ENCODE data around the gene USP43. TPM values are rescaled to one million over a fixed set of nuclear protein-coding genes. Genes with fewer than 3 reads are reported as not detected.

The USP43 gene
- total RNA-seq, 1 donor from 2014 or later: 3.8 TPM

- H3K27me3 Mint-ChIP-seq (ENCODE audit: unreplicated experiment): no peaks in the 10 kb centered on the region
- H3K36me3 Mint-ChIP-seq (ENCODE audit: unreplicated experiment): peaks cover 2% of the 10 kb centered on the region
- no peak for TF ChIP-seq CTCF (IDR thresholded peaks at IDR 0.05)
- no peaks in the 10 kb centered on the region for H3K4me1 Mint-ChIP-seq (ENCODE audit: unreplicated experiment)
- H3K9me3 Mint-ChIP-seq (ENCODE audit: unreplicated experiment): peaks cover 2% of the 10 kb centered on the region
- no peak for DNase-seq (ENCODE audit: extremely low spot score, unreplicated experiment)
- no peak overlapping the region for H3K27ac Mint-ChIP-seq (ENCODE audit: unreplicated experiment)
- H3K4me3 Mint-ChIP-seq (ENCODE audit: unreplicated experiment): no peak overlapping the region
Observed at GRCh38 chr17:9702914-9703780, 57.8 kb downstream of the USP43 start.

- Mint-ChIP-seq H3K36me3 (ENCODE audit: unreplicated experiment) (no peaks in the 10 kb centered on the region), H3K4me1 (ENCODE audit: unreplicated experiment) (no peaks in the 10 kb centered on the region), H3K27me3 (ENCODE audit: unreplicated experiment) (no peaks in the 10 kb centered on the region), H3K4me3 (ENCODE audit: unreplicated experiment) (no peak overlapping the region), H3K27ac (ENCODE audit: unreplicated experiment) (no peak overlapping the region), H3K9me3 (ENCODE audit: unreplicated experiment) (no peaks in the 10 kb centered on the region)
- no peak for DNase-seq (ENCODE audit: extremely low spot score, unreplicated experiment)
- TF ChIP-seq CTCF (IDR thresholded peaks at IDR 0.05): no peak
Observed at GRCh38 chr17:9703781-9704082, 58.4 kb downstream of the USP43 start.

DNA sequence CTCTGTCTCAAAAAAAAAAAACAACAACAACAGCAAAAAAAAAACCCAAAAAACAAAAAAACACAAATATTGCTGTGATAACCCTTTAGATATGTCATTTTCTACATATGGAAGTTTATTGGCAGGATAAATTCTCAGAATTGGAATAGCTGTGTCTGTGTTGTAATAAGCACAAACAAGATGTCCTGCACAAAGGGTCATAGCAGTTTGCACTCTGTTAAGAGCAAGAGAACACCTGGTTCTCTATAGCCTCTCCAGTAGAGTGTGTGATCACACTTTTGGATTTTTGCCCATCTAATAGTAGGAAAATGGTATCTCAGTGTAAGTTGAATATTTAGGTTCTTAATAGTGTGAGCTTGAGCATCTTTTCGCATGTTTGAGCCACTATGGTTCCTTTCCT, 60.4 kb downstream of the USP43 start:
- DNase-seq (ENCODE audit: extremely low spot score, unreplicated experiment): no peak
- Mint-ChIP-seq H3K36me3 (ENCODE audit: unreplicated experiment) (no peaks in the 10 kb centered on the region), H3K27ac (ENCODE audit: unreplicated experiment) (no peak overlapping the region), H3K9me3 (ENCODE audit: unreplicated experiment) (no peaks in the 10 kb centered on the region), H3K4me1 (ENCODE audit: unreplicated experiment) (no peaks in the 10 kb centered on the region), H3K4me3 (ENCODE audit: unreplicated experiment) (no peak overlapping the region), H3K27me3 (ENCODE audit: unreplicated experiment) (no peaks in the 10 kb centered on the region)
- no peak for TF ChIP-seq CTCF (IDR thresholded peaks at IDR 0.05)

DNA sequence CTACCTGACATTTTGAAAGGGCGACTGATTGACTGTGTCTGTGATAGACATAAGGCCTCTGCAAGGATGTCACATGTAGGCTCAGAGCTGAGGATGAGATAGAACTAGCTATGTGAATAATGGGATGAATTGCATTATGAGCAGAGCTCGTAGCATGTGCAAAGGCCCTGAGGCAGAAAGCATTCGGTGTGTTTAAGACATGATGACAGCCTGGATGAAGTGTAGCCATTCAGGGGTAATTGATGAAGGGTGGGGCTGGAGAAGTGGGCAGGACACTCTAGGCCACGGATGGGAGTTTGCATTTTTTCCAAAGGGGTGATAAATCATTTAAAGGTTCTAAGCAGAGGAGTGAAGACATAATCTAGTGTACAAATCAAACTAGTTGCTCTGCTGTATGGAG, 62.6 kb downstream of the USP43 start:
- Mint-ChIP-seq H3K36me3 (ENCODE audit: unreplicated experiment) (peaks cover 6% of the 10 kb centered on the region), H3K9me3 (ENCODE audit: unreplicated experiment) (no peaks in the 10 kb centered on the region), H3K4me3 (ENCODE audit: unreplicated experiment) (no peak overlapping the region), H3K27me3 (ENCODE audit: unreplicated experiment) (no peaks in the 10 kb centered on the region), H3K4me1 (ENCODE audit: unreplicated experiment) (no peaks in the 10 kb centered on the region), H3K27ac (ENCODE audit: unreplicated experiment) (no peak overlapping the region)
- DNase-seq (ENCODE audit: extremely low spot score, unreplicated experiment): no peak
- no peak for TF ChIP-seq CTCF (IDR thresholded peaks at IDR 0.05)

DNA sequence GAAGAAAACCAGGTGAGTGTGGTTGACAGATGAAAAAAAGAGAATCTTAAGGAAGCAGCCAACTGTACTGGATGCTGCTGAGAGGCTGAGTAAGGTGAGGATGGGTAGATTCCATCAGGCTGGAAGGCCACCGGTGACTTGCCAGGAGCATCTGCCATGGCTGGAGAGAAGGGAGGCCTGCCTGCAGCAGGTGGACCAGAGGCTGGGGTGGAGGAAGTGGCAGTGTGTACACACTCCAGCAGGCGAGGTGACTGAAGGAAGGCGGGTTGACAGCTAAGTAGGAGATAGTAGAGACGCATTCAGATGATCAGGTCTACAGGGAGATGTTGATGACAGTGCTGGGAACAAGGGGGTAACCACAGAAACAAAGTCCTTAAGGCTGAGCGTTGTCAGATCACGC, 69.5 kb downstream of the USP43 start:
- Mint-ChIP-seq H3K36me3 (ENCODE audit: unreplicated experiment) (peaks cover 6% of the 10 kb centered on the region), H3K4me3 (ENCODE audit: unreplicated experiment) (no peak overlapping the region), H3K27ac (ENCODE audit: unreplicated experiment) (no peak overlapping the region), H3K27me3 (ENCODE audit: unreplicated experiment) (no peaks in the 10 kb centered on the region), H3K9me3 (ENCODE audit: unreplicated experiment) (no peaks in the 10 kb centered on the region), H3K4me1 (ENCODE audit: unreplicated experiment) (no peaks in the 10 kb centered on the region)
- no peak for TF ChIP-seq CTCF (IDR thresholded peaks at IDR 0.05)
- DNase-seq (ENCODE audit: extremely low spot score, unreplicated experiment): no peak

Measured in osteocyte (in vitro differentiated cells).